ENCODE results near the gene CDC26.

CDC26 gene

GRCh38 chr9:113275157-113276131, at the start of gene CDC26, which contains the start of gene PRPF4:
TSS of gene CDC26 (minus strand) at chr9:113275572. CDS start at chr9:113272507, 3,065 bp downstream.
TSS of gene PRPF4 (plus strand) at chr9:113275658. CDS start at chr9:113275744, 86 bp downstream.
- DNase-seq (ENCODE audit: extremely low read depth in 1 of 2, low read depth in 1 of 2) = peak; percentile 91 to 94

DNA sequence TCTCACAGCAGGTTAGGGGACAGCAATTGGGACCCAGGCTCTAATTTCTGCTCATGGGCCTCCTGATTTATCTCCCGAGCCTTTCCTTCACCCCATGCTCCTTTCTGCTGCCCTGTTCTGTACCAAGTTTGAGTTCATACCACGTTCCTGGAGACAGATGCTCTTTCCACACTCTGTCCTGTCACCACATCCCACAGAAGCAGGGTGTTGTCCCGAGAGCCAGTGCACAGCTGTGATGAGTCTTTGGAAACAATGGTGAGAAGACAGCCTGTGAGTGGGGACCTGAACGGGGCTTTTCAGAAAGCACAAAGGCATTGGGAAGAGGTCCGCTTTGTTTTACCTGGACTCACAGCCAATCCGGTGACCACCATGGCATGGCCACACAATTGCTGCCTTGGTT, 47.3 kb upstream of the CDC26 start:
- DNase-seq (ENCODE audit: extremely low read depth in 1 of 2, low read depth in 1 of 2) = no peak

GRCh38 chr9:113320051-113320450, 44.7 kb upstream of the CDC26 start:
- DNase-seq (ENCODE audit: extremely low read depth in 1 of 2, low read depth in 1 of 2) = no peak

DNA sequence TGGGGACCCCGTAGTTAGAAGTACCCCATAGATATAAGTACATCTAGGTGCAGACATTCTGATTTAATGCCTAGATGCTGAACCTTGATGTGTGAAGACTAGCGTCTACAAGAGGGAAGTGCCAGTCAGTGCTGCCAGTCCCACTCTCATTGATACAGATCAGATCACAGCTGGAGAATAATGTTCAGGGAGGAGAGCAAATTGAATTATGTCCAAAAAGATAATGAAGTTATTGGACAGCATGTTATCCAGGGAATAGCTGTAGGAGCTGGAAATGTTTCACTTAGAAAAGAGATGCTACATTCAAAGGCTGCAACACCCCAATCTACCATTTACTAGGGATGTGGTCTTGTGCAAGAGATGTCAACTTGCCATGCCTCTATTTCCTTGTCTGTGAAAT, 43.7 kb upstream of the CDC26 start:
- DNase-seq (ENCODE audit: extremely low read depth in 1 of 2, low read depth in 1 of 2) = no peak

DNA sequence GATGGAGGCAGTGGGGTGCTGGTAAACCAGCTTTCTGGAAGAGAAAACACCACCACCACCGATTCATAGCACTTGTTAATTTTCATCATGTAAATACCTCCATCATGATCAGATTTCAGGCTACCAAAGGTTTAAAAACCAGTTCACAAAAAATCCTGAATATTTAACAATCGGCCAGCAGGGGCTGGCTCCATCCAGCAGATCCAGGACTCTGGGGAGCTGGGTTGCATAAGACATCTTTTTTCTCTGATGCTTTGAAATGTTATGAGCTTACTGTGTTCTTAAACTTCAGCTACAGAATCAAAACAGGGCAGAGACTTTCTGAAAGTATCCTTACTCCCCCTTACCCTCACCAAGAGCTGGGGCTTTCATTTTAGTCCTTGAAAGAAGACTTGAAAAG, 42.4 kb upstream of the CDC26 start:
- no peak for DNase-seq (ENCODE audit: extremely low read depth in 1 of 2, low read depth in 1 of 2)

- no peak for DNase-seq (ENCODE audit: extremely low read depth in 1 of 2, low read depth in 1 of 2)
Observed at GRCh38 chr9:113316030-113316429, 40.7 kb upstream of the CDC26 start.

- no peak for DNase-seq (ENCODE audit: extremely low read depth in 1 of 2, low read depth in 1 of 2)
Observed at GRCh38 chr9:113315231-113315630, 39.9 kb upstream of the CDC26 start.

DNA sequence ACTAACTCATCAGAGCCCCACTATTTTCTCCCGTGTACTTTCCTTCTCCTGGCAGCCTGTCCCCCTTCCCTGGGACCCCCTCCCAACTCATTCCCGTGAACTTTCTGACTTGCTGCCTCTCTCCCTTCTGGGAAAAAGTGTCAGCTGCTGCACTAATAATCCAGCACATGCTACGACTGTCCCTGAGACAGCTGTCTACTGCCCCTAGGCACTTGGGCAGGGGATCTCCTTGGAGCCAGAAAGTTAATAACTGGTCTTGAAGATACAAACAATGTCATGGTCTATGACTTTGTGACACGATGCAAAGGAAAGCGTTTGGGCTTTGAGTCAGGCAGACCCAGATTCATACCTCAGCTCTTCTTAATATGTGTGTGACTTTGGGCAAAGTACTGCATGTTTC, 37.9 kb upstream of the CDC26 start:
- no peak for DNase-seq (ENCODE audit: extremely low read depth in 1 of 2, low read depth in 1 of 2)

DNA sequence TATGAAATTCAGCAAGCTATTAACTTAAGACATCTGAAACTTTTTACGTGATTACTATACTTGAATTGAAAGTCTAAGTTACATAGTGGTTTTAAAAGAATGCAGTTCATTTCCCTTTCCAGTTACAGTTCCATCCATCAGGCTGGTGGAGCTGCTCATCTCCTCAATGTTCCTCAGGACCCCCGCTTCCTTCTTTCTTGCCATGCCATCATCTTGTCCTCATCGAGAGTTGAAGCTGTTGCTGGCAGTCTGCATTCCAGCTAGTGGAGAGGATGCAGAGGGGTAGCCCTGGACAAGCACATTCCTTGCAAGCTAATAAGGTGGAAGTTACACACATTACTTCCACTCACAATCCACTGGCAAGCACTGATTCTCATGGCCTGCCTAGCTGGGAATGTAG, 36.6 kb upstream of the CDC26 start:
- no peak for DNase-seq (ENCODE audit: extremely low read depth in 1 of 2, low read depth in 1 of 2)

DNA sequence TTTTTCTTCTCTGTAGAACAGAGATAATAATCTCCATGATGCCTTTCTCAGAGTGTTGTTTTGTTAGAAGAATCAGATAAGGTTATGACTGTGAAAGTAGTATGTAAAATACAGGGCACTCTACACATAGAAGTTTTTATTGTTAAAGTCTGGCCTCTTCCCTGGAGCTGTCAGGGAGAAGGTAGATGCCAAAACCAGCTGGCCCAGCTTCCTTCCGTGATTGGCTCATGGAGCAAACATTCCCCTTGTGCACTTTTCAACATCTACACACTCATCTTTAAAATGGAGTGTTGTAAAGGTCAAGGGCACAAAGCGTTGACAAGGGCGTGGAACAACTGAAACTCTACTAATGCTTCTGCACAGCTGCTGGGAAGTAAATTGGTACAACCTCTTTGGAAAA, 35.2 kb upstream of the CDC26 start:
- no peak for DNase-seq (ENCODE audit: extremely low read depth in 1 of 2, low read depth in 1 of 2)

DNA sequence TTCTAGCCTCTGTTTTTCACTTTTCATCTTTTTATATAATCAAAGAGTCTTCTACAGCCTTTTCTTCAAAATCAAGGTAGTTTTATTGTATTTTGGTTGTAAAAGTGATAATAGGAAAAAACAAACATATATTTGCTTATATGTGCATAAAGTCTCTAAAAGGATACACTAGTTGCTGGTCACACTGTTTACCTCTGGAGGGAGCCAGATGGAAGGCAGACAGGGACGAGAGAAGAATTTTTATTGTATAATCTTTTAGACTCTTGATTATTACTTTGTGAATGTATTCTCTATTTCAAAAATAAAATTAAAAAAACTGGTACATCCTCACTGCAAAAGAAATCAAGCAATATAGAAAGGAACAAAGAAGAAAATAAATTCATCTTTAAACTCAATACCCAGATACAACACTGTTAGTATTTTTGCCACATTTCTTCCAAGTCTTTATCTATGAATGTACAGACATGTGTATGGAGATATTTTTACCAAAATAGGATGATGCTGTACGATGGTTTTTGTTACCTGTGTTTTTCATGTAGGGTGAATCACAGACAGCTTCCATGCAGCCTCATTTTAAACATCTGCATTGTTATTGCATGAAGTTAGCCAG, 33.9 kb upstream of the CDC26 start:
- peak in 1 of 2 donors; percentile 5 for DNase-seq (ENCODE audit: extremely low read depth in 1 of 2, low read depth in 1 of 2)

GRCh38 chr9:113307396-113307975, 32.1 kb upstream of the CDC26 start:
- no peak for DNase-seq (ENCODE audit: extremely low read depth in 1 of 2, low read depth in 1 of 2)

DNA sequence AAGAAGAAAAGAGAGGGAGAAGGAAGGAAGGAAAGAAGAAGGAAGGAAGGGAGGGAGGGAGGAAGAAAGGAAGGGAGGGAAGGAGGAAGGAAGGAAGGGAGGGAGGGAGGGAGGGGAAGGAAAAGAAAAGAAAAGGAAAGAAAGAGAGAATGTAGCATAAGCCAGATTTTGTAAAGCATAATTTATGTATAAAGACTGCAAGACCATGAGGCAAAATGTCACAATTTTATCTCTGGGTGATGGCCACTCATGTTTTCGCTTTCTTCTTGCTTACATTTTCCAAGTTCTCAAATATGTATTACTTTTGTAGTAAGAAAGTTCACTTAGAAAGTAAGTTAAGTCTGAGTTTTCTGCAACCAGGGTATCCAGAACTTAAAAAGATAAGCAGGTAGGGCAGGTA, 31.2 kb upstream of the CDC26 start:
- no peak for DNase-seq (ENCODE audit: extremely low read depth in 1 of 2, low read depth in 1 of 2)

DNA sequence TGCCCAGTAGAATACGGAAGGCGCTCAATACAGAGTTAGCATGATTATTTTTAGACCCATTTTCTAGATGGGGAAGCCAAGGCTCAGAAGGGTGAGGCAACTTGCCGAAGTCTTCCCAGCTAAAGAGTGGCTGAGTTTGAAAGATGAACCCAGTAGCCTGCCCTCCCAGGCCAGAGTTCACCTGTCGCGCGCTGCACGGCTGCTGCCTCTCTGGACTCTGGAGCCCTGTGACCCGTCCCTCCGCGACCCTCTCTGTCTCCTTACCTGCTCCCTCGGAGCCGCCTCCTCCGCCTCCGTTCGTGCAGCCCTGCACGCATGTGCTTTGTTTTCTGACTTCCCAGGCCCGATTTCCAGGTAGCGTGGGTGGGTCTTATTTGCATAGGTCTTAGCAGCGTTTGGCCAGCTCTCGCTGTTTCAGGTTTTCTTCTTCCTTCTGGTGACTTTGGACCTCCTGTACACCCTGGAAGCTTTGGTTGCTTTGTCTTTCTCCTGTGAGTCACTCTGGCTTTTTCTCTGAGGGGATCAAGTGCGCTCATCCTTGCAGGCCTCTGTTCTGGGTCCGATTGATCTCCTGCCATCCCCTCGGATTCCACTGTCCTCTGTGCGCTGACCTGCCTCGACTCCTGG, 27.5 kb upstream of the CDC26 start, which contains the start of gene RNF183:
RNF183 (minus strand) TSS at position 585 of the 627 bp plus-strand sequence. CDS start 5,192 bp downstream, outside the sequence.
- DNase-seq (ENCODE audit: extremely low read depth in 1 of 2, low read depth in 1 of 2) = no peak

GRCh38 chr9:113301548-113301947, 26.2 kb upstream of the CDC26 start:
- no peak for DNase-seq (ENCODE audit: extremely low read depth in 1 of 2, low read depth in 1 of 2)

DNA sequence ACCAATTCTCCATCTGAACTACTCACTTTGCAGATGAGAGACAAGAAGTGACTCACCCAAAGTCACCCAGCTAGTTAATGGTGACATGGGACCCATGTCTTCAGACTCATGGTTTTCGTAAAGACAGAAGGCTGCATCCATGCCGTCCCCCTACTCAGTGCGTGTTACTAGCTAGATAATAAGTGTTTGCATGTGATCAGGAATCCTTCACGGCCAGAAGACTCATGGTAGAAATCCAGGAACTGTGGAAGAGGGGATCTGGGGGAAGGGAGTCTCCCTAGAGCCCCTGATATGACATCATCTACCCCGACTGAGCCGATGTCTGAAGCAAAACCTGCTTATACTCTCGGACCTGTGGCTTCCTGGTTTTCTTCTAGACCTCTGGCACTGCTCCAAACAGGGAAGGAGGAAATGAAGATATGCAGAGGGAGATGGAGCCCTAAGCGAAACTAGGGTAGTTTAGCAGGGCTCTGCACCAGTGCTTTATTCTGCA, 24.5 kb upstream of the CDC26 start:
- DNase-seq (ENCODE audit: extremely low read depth in 1 of 2, low read depth in 1 of 2) = no peak

GRCh38 chr9:113298924-113299770, 23.8 kb upstream of the CDC26 start:
- no peak for DNase-seq (ENCODE audit: extremely low read depth in 1 of 2, low read depth in 1 of 2)

DNA sequence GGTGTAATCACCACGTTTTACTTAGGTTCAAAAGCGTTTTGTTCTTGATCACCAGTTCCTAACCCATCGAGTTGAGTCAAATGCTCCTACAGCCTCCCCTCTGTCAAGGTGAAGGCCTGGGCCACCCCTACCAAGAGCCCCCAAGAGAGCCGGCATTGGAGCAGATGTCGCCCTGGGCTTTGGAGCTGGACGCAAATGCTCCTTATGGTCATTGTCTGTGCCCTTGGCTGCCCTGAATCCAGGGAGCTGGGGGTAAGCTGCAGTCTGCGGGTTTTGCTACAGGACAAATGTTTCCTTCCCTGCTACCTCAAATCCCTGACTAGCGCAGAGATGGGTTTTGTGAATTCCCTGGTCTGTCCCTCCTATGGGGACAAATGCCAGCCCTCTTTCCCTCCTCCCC, 22.9 kb upstream of the CDC26 start:
- no peak for DNase-seq (ENCODE audit: extremely low read depth in 1 of 2, low read depth in 1 of 2)

- no peak for DNase-seq (ENCODE audit: extremely low read depth in 1 of 2, low read depth in 1 of 2)
Observed at GRCh38 chr9:113296796-113297558, 21.6 kb upstream of the CDC26 start.

Data from stimulated activated CD8-positive, alpha-beta memory T cell treated with anti-CD3 and anti-CD28 coated beads, Interleukin-7, amount 100 ng/mL, for 48 hours (primary cell).